Measurements from ENCODE around the gene PHACTR3. TPM values are rescaled to one million over a fixed set of nuclear protein-coding genes. Genes with fewer than 3 reads are reported as not detected.

Gene PHACTR3
- total RNA-seq, 1 experiment from 2014 or later, result not detected

- no peak overlapping the region for H2AFZ ChIP-seq (ENCODE audit: low read length)
- Mint-ChIP-seq H3K9me3 (peaks cover 0 to 50% of the 10 kb centered on the region in 2 experiments; a peak in 3 of 5 replicates), H3K4me1 (no peaks in the 10 kb centered on the region), H3K27me3 (ENCODE audit: low read depth) (peaks cover 34% of the 10 kb centered on the region), H3K36me3 (ENCODE audit: insufficient read depth in 1 of 3, low read depth in 3 of 3) (no peaks in the 10 kb centered on the region), H3K4me3 (no peak overlapping the region), H3K27ac (no peak overlapping the region)
- no peak overlapping the region for H2AK5ac ChIP-seq (ENCODE audit: insufficient read length, low read length)
- H4K8ac ChIP-seq (replicated peaks; ENCODE audit: insufficient read length, low read depth, low read length), result no peak overlapping the region
- H4K5ac ChIP-seq (ENCODE audit: insufficient read length, low read depth, low read length), result no peak overlapping the region
- H2BK12ac ChIP-seq (ENCODE audit: insufficient read length, low read depth, low read length), result no peak overlapping the region
- H3K27ac ChIP-seq (ENCODE audit: insufficient read length, low read depth, low read length), result no peak overlapping the region
- H3K18ac ChIP-seq (ENCODE audit: insufficient read length, low read depth, low read length), result no peak overlapping the region
- DNase-seq, result peak; percentile 20
- H3K9me3 ChIP-seq (ENCODE audit: control insufficient read depth, low read depth, low read length), result no peaks in the 10 kb centered on the region
- TF ChIP-seq CTCF (conservative IDR thresholded peaks at IDR 0.05), result no peak
- peak overlapping the region; percentile 78 for H3K14ac ChIP-seq (ENCODE audit: insufficient read depth, low read length)
- no peak overlapping the region for H2BK15ac ChIP-seq (ENCODE audit: low read depth, low read length)
- H3K4me2 ChIP-seq (ENCODE audit: insufficient read depth, insufficient read length, low read length), result no peak overlapping the region
- no peak overlapping the region for H4K91ac ChIP-seq (ENCODE audit: insufficient read length, low read depth, low read length)
- no peaks in the 10 kb centered on the region for H3K23me2 ChIP-seq (ENCODE audit: insufficient read length, low read depth, low read length, poor library complexity, severe bottlenecking)
- H3K79me1 ChIP-seq (ENCODE audit: insufficient read depth, low read depth, low read length, poor library complexity, severe bottlenecking), result no peaks in the 10 kb centered on the region
- H2BK20ac ChIP-seq (ENCODE audit: low read depth, low read length, poor library complexity, severe bottlenecking), result no peak overlapping the region
- H3T11ph ChIP-seq (ENCODE audit: low read length), result no peak overlapping the region
- H2BK120ac ChIP-seq (ENCODE audit: low read depth, low read length, poor library complexity, severe bottlenecking), result no peak overlapping the region
- no peaks in the 10 kb centered on the region; the same call in 1 of the 2 replicates for H3K27me3 ChIP-seq (ENCODE audit: insufficient read depth, low read length)
- H3K4ac ChIP-seq (ENCODE audit: low read depth, low read length), result no peak overlapping the region
- no CpG with 5 or more reads among the region's 21 CpGs for WGBS (ENCODE audit: extremely low coverage, insufficient read length, low lambda C conversion rate)
- no peaks in the 10 kb centered on the region for H4K20me1 ChIP-seq (ENCODE audit: control insufficient read depth, insufficient read depth, insufficient read length)
- H3K9ac ChIP-seq (ENCODE audit: extremely low read depth, insufficient read length, low read length), result no peak overlapping the region
- H3K4me1 ChIP-seq (ENCODE audit: insufficient read depth, low read length), result no peaks in the 10 kb centered on the region
- no peak overlapping the region for H3K23ac ChIP-seq (ENCODE audit: insufficient read length, low read depth, low read length)
- H2BK5ac ChIP-seq (ENCODE audit: insufficient read length, low read length), result no peak overlapping the region
- H3K79me2 ChIP-seq (ENCODE audit: insufficient read depth, low read length), result no peaks in the 10 kb centered on the region
- H3K56ac ChIP-seq (ENCODE audit: insufficient read length, low read depth, low read length), result no peak overlapping the region
Observed at GRCh38 chr20:59772931-59773913, 168.9 kb downstream of the PHACTR3 start.

All from H9 (cell line).